Retinal pigment epithelial cell (primary cell): Measurements from ENCODE around the gene SERPINE2.

Source experiments
- DNase-seq: peaks from one replicate; pipeline ENCODE4 v3.0.0-alpha.2; 2010; ENCODE audit warnings: low read depth
- H3K4me3 ChIP-seq: 2 replicates; pipeline ENCODE4 v1.5.1; 2011; ENCODE audit warnings: mild to moderate bottlenecking, low read length, control low read depth, moderate library complexity
- TF ChIP-seq, protein P1 (sequence below): conservative IDR thresholded peaks from 2 replicates; pipeline ENCODE4 v1.5.1; 2011; ENCODE audit warnings: low read depth, low read length, control low read depth, inconsistent platforms

The SERPINE2 gene

DNA sequence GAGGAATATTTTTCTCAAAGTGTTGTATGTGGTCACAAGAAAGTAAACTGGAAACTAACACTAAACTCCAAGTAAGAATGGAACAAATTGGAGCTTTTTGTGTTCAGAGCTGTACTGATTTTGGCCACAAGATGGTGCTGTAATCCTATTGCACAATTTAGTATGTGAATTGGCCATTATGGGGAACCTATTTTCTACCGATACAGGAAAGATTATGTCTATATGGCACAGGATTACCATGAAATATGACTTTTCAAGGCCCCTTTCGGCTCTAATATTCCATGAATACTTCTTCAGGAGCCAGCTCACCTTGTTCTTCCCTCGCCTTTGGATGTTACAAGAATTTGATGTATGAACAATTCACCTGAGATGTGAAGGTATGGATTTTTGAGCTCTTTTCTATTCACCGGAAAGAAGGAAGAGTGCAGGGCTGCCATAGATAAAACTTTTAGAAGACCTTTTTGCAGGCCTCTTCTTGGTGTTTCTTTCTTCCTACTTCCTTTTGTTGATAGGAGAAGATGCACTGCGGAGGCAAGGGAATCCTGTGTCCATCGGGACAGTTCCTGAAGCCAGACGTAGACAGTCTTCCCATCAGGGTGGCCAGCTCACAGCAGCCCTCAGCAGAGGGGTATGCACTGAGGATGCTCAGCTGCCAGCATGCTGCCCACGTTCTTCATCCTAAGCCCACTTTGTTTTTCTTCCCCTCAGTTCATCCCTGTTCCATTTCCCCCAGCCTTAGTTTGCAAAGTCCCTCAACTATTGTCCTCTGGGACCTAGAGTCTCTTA is 68.5 kb downstream of the SERPINE2 start:
- no peak for DNase-seq
- TF ChIP-seq, protein P1, sequence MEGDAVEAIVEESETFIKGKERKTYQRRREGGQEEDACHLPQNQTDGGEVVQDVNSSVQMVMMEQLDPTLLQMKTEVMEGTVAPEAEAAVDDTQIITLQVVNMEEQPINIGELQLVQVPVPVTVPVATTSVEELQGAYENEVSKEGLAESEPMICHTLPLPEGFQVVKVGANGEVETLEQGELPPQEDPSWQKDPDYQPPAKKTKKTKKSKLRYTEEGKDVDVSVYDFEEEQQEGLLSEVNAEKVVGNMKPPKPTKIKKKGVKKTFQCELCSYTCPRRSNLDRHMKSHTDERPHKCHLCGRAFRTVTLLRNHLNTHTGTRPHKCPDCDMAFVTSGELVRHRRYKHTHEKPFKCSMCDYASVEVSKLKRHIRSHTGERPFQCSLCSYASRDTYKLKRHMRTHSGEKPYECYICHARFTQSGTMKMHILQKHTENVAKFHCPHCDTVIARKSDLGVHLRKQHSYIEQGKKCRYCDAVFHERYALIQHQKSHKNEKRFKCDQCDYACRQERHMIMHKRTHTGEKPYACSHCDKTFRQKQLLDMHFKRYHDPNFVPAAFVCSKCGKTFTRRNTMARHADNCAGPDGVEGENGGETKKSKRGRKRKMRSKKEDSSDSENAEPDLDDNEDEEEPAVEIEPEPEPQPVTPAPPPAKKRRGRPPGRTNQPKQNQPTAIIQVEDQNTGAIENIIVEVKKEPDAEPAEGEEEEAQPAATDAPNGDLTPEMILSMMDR = peak; percentile 89
- H3K4me3 ChIP-seq = no peak overlapping the region

DNA sequence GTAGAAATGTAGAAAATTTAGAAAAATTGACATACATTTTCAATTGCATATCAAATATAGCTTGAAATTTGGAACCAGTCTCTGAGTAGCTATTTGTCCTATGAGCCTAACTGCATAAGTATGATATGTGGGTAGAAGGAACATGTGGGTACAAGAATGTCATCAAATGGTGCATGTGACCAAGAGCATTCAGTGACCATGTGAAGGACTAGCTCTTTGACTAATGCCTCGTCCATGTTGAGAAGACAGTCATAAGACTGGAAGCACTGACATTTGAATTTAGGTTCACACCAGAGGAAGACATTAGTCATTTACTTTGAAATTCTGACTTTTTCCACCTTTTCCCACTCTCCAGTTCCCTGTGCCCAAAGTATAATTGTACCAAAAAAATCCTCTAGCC is 69.2 kb downstream of the SERPINE2 start:
- no peak overlapping the region for H3K4me3 ChIP-seq
- TF ChIP-seq, protein P1 = no peak
- no peak for DNase-seq

DNA sequence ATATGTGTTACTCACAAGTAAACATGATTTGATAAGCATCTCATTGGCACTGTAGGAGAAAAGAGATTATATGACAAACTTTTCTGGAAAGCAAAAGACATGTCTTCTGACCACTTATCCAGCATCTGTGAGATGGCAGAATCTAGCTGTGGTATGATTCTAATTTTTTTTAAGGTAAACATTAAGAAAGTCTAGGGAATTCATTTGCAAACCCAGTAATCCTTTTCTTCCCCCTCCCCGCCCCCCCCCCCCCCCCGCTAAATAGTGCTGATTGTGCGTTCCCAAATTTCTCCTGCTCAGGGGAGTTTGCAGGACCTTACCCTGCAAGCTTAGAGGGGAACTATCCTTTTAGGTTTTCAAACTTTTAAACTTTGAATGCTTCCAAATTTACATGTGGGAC is 69.8 kb downstream of the SERPINE2 start:
- TF ChIP-seq, protein P1 = no peak
- no peak overlapping the region for H3K4me3 ChIP-seq

DNA sequence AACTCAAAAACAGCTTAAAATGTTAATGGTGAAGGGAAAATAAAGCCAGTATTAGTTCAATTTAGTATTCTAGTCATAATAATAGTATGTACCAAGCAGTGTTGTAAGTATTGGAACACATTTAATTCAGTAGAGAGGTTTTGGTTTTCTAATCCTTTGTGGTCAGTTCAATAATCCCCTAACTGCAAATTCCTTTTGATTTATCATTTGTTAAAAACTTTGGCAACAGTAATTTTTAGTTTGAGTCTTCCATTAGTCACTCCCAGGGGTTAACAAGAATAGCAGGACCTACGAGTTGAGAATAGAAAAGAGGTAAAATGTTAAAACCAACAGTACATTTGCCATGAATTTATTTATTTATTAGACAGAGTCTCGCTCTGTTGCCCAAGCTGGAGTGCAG is 71.1 kb downstream of the SERPINE2 start:
- H3K4me3 ChIP-seq = no peak overlapping the region
- TF ChIP-seq, protein P1 = no peak
- DNase-seq = peak; percentile 76

More for the DNA sequence above, 69.8 kb downstream of the SERPINE2 start:
- DNase-seq = no peak

DNA sequence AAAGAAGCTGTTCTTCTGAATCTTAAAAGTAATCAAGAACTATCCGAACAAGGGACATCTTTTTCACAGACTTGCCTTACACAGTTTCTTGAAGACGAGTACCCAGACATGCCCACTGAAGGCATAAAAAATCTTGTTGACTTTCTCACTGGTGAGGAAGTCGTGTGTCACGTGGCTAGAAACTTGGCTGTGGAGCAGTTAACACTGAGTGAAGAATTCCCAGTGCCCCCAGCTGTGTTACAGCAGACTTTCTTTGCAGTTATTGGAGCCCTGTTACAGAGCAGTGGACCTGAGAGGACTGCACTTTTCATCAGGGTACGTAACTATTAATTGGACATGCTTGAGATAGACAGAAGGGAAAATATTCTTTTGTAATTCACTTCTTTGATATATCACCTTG is 79.4 kb downstream of the SERPINE2 start:
- TF ChIP-seq, protein P1 = no peak
- H3K4me3 ChIP-seq = no peak overlapping the region
- DNase-seq = no peak

DNA sequence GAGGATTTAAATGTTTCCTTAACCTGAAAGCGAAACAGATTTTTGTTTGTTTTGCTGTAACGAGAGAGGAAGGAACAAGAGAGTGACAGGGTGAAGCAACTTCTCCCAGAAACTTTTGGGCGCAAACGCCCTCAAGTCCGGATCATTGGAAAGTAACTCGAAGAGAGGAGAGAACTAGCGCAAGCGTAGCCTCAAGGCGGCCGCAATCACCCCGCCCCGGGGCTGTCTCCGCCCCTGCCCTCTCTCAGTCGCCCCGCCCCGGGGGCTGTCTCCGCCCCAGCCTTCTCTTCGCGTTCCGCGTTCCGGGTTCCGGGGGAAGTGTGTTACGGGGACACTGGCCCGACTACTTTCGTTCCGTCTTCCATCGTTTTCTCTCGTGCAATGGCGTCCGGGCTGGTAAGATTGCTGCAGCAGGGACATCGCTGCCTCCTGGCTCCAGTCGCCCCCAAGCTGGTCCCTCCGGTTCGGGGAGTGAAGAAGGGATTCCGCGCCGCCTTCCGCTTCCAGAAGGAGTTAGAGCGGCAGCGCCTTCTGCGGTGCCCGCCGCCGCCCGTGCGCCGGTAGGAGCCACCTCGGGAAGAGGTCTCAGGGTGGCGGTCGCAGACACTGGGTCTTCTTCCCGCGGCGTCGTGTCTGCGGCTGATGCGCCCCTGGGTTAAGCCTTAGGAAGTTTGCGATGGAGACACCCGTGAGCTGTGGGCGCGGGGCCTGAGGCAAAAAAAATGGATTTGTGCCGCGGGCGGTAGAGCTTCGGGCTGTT is 81.8 kb downstream of the SERPINE2 start, which contains the start of gene MRPL44:
MRPL44 (plus strand) TSS at position 372 of the 760 bp plus-strand sequence; CDS start at position 382, 10 bp downstream.
- TF ChIP-seq, protein P1 = no peak
- DNase-seq = peak; percentile 77
- H3K4me3 ChIP-seq = peak within 1 kb of the TSS; percentile 91
